HEK293 (cell line): ENCODE data around the gene IRF2.

ENCODE experiments used
- CTCF ChIP-seq: fragments of 450-650 bp; formaldehyde crosslinking; IDR thresholded peaks from 2 replicates; pipeline ENCODE4 v1.5.1; 2016; ENCODE audit warnings: missing biosample characterization, missing genetic modification characterization
- PRDM6 ChIP-seq: fragments of 450-650 bp; formaldehyde crosslinking; IDR thresholded peaks from 2 replicates; pipeline ENCODE4 v1.5.1; 2017; ENCODE audit warnings: missing biosample characterization, missing genetic modification characterization
- ZNF121 ChIP-seq: fragments of 450-650 bp; formaldehyde crosslinking; IDR thresholded peaks from 2 replicates; pipeline ENCODE4 v1.5.1; 2016; ENCODE audit warnings: missing biosample characterization, missing genetic modification characterization
- ZNF138 ChIP-seq: fragments of 450-650 bp; formaldehyde crosslinking; IDR thresholded peaks from 2 replicates; pipeline ENCODE4 v1.5.1; 2016; ENCODE audit warnings: missing biosample characterization, missing genetic modification characterization, borderline replicate concordance
- ZNF280D ChIP-seq: fragments of 450-650 bp; formaldehyde crosslinking; IDR thresholded peaks from 2 replicates; pipeline ENCODE4 v1.5.1; 2016; ENCODE audit warnings: missing biosample characterization, missing genetic modification characterization
- ZNF362 ChIP-seq: fragments of 450-650 bp; formaldehyde crosslinking; IDR thresholded peaks from 2 replicates; pipeline ENCODE4 v1.5.1; 2016; ENCODE audit warnings: missing biosample characterization, missing genetic modification characterization
- ZNF449 ChIP-seq: fragments of 450-650 bp; formaldehyde crosslinking; IDR thresholded peaks from 2 replicates; pipeline ENCODE4 v1.5.1; 2017; ENCODE audit warnings: missing biosample characterization, mild to moderate bottlenecking, missing genetic modification characterization, moderate library complexity
- ZNF610 ChIP-seq: fragments of 450-650 bp; formaldehyde crosslinking; IDR thresholded peaks from 2 replicates; pipeline ENCODE4 v1.5.1; 2016; ENCODE audit warnings: missing biosample characterization, missing genetic modification characterization, borderline replicate concordance
- ZNF639 ChIP-seq: fragments of 450-650 bp; formaldehyde crosslinking; IDR thresholded peaks from 2 replicates; pipeline ENCODE4 v1.5.1; 2016; ENCODE audit warnings: missing biosample characterization, missing genetic modification characterization
- ZNF707 ChIP-seq: fragments of 450-650 bp; formaldehyde crosslinking; IDR thresholded peaks from 2 replicates; pipeline ENCODE4 v1.5.1; 2016; ENCODE audit warnings: missing biosample characterization, missing genetic modification characterization
- TF ChIP-seq, protein P1 (sequence below): sonication (generic); formaldehyde crosslinking; IDR thresholded peaks from 2 replicates; pipeline ENCODE4 v1.8.1; 2022; ENCODE audit warnings: mild to moderate bottlenecking, moderate library complexity, missing genetic modification reagents
- TF ChIP-seq, protein P2 (sequence below): fragments of 450-650 bp; formaldehyde crosslinking; IDR thresholded peaks from 2 replicates; pipeline ENCODE4 v1.5.1; 2016; ENCODE audit warnings: missing biosample characterization, missing genetic modification characterization, low read depth
- TF ChIP-seq, protein P3 (sequence below): fragments of 450-650 bp; formaldehyde crosslinking; IDR thresholded peaks from 2 replicates; pipeline ENCODE4 v1.5.1; 2016; ENCODE audit warnings: missing biosample characterization, missing genetic modification characterization

DNA sequence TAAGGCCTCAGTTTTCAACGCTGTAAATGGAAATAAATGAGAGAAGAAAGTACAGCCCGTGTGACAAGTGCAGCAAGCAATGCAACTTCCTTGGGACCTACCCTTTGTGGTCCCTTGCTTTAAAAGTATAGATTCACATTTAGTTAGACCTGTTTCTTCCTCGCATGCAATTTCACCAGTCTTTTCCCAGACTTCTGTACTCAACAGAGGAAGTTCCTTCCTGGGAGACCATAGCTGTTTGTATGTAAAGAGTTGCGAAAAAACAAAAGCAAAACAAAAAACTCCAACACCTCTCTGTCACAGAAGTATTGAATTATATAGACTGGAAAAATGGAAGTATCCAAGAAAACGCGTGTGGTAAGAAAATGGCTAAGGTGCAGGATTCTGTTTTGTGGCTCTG, 1.1 kb upstream of the IRF2 start:
- TF ChIP-seq CTCF (tag by site-specific recombination) = no peak
- no peak for TF ChIP-seq ZNF138 (tag by site-specific recombination)
- TF ChIP-seq ZNF280D (tag by site-specific recombination) = no peak
- no peak for TF ChIP-seq ZNF362 (tag by site-specific recombination)
- no peak for TF ChIP-seq ZNF449 (tag by site-specific recombination)
- no peak for TF ChIP-seq ZNF610 (tag by site-specific recombination)
- TF ChIP-seq, protein P1, sequence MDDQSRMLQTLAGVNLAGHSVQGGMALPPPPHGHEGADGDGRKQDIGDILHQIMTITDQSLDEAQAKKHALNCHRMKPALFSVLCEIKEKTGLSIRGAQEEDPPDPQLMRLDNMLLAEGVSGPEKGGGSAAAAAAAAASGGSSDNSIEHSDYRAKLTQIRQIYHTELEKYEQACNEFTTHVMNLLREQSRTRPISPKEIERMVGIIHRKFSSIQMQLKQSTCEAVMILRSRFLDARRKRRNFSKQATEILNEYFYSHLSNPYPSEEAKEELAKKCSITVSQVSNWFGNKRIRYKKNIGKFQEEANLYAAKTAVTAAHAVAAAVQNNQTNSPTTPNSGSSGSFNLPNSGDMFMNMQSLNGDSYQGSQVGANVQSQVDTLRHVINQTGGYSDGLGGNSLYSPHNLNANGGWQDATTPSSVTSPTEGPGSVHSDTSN (CRISPR knock-in tag) = no peak
- TF ChIP-seq, protein P2, sequence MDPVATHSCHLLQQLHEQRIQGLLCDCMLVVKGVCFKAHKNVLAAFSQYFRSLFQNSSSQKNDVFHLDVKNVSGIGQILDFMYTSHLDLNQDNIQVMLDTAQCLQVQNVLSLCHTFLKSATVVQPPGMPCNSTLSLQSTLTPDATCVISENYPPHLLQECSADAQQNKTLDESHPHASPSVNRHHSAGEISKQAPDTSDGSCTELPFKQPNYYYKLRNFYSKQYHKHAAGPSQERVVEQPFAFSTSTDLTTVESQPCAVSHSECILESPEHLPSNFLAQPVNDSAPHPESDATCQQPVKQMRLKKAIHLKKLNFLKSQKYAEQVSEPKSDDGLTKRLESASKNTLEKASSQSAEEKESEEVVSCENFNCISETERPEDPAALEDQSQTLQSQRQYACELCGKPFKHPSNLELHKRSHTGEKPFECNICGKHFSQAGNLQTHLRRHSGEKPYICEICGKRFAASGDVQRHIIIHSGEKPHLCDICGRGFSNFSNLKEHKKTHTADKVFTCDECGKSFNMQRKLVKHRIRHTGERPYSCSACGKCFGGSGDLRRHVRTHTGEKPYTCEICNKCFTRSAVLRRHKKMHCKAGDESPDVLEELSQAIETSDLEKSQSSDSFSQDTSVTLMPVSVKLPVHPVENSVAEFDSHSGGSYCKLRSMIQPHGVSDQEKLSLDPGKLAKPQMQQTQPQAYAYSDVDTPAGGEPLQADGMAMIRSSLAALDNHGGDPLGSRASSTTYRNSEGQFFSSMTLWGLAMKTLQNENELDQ (tag by site-specific recombination) = no peak
- TF ChIP-seq ZNF639 (tag by site-specific recombination) = no peak
- no peak for TF ChIP-seq ZNF121 (tag by site-specific recombination)
- no peak for TF ChIP-seq PRDM6 (tag by site-specific recombination)
- no peak for TF ChIP-seq ZNF707 (tag by site-specific recombination)
- TF ChIP-seq, protein P3, sequence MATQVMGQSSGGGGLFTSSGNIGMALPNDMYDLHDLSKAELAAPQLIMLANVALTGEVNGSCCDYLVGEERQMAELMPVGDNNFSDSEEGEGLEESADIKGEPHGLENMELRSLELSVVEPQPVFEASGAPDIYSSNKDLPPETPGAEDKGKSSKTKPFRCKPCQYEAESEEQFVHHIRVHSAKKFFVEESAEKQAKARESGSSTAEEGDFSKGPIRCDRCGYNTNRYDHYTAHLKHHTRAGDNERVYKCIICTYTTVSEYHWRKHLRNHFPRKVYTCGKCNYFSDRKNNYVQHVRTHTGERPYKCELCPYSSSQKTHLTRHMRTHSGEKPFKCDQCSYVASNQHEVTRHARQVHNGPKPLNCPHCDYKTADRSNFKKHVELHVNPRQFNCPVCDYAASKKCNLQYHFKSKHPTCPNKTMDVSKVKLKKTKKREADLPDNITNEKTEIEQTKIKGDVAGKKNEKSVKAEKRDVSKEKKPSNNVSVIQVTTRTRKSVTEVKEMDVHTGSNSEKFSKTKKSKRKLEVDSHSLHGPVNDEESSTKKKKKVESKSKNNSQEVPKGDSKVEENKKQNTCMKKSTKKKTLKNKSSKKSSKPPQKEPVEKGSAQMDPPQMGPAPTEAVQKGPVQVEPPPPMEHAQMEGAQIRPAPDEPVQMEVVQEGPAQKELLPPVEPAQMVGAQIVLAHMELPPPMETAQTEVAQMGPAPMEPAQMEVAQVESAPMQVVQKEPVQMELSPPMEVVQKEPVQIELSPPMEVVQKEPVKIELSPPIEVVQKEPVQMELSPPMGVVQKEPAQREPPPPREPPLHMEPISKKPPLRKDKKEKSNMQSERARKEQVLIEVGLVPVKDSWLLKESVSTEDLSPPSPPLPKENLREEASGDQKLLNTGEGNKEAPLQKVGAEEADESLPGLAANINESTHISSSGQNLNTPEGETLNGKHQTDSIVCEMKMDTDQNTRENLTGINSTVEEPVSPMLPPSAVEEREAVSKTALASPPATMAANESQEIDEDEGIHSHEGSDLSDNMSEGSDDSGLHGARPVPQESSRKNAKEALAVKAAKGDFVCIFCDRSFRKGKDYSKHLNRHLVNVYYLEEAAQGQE (tag by site-specific recombination) = no peak
